Lower leg skin (tissue), 3 donors: Measurements from ENCODE around the gene KIF4B.
"Not testable (repeated sequence)": the region's sequence is repeated elsewhere in the genome, so short reads cannot be mapped to it uniquely, and the experiment has no call there.

Experiments used
- CTCF ChIP-seq, 3 donors: fragments of 450-650 bp; IDR thresholded peaks; one replicate each; pipeline ENCODE4 v1.5.1; 2016; ENCODE audit warnings: antibody characterized with exemption in 3 of 3, mild to moderate bottlenecking in 3 of 3, moderate library complexity in 2 of 3
- POLR2A ChIP-seq, 2 donors: fragments of 450-650 bp; IDR thresholded peaks; one replicate each; pipeline ENCODE4 v1.6.1; 2016 to 2017; ENCODE audit warnings: antibody characterized with exemption in 2 of 2, mild to moderate bottlenecking in 1 of 2, moderate library complexity in 1 of 2

GRCh38 chr5:155006265-155006664 is 7.3 kb upstream of the KIF4B start:
- not testable (repeated sequence) for TF ChIP-seq CTCF, POLR2A (IDR thresholded peaks at IDR 0.05)
